Astrocyte of the cerebellum (primary cell): ENCODE measurements around the gene CHN1.

Source experiments
- DNase-seq: peaks from one replicate; pipeline ENCODE4 v3.0.0-alpha.2; 2011; ENCODE audit warnings: low read depth
- H3K4me3 ChIP-seq: 2 replicates; pipeline ENCODE4 v1.5.1; 2011; ENCODE audit warnings: mild to moderate bottlenecking, low read depth, low read length, moderate library complexity
- CTCF ChIP-seq: IDR thresholded peaks from 2 replicates; pipeline ENCODE4 v1.5.1; 2012; ENCODE audit warnings: low read length, low read depth, moderate library complexity, mild to moderate bottlenecking; ENCODE audit errors: missing control alignments
- in situ Hi-C: cut with HindIII; loops from 2 replicates; pipeline ENCODE4 v1.10.0; 2017; ENCODE audit warnings: low sequenced_read_pairs

Gene CHN1

GRCh38 chr2:174785481-174785880 lies 219.7 kb downstream of the CHN1 start:
- TF ChIP-seq CTCF: no peak
- no peak for DNase-seq
- H3K4me3 ChIP-seq: no peak overlapping the region
- in situ Hi-C loops: no loop called here

GRCh38 chr2:174784909-174785308 lies 220.3 kb downstream of the CHN1 start:
- in situ Hi-C loops: no loop called here
- DNase-seq: no peak
- TF ChIP-seq CTCF: no peak
- no peak overlapping the region for H3K4me3 ChIP-seq

GRCh38 chr2:174784316-174784715 lies 220.9 kb downstream of the CHN1 start:
- H3K4me3 ChIP-seq: no peak overlapping the region
- in situ Hi-C loops: no loop called here
- TF ChIP-seq CTCF: no peak
- no peak for DNase-seq

GRCh38 chr2:174781996-174782395 lies 223.2 kb downstream of the CHN1 start:
- no peak overlapping the region for H3K4me3 ChIP-seq
- no peak for TF ChIP-seq CTCF
- DNase-seq: no peak
- in situ Hi-C loops: no loop called here

- DNase-seq: no peak
- in situ Hi-C loops: no loop called here
- no peak for TF ChIP-seq CTCF
- no peak overlapping the region for H3K4me3 ChIP-seq
Observed at GRCh38 chr2:174781298-174781697, 223.9 kb downstream of the CHN1 start.

- no peak for TF ChIP-seq CTCF
- DNase-seq: no peak
- H3K4me3 ChIP-seq: no peak overlapping the region
- in situ Hi-C loops: no loop called here
Observed at GRCh38 chr2:174780856-174781255, 224.3 kb downstream of the CHN1 start.
